Transverse colon (tissue), 4 donors: ENCODE measurements around the gene ZDHHC9.

ENCODE experiments used
- CTCF ChIP-seq, 5 experiments: fragments of 200-600 bp in 3 of 5; fragments of 450-650 bp in 2 of 5; sonication (generic) in 3 of 5; IDR thresholded peaks; 1 replicate in 2 of 5; 2 replicates in 3 of 5; pipeline ENCODE4 v1.5.1; 2016 to 2017; ENCODE audit warnings: antibody characterized with exemption in 5 of 5, inconsistent platforms in 3 of 5, mild to moderate bottlenecking in 2 of 5, moderate library complexity in 1 of 5
- POLR2AphosphoS5 ChIP-seq, 3 donors: sonication (generic); formaldehyde crosslinking; IDR thresholded peaks; one replicate each; pipeline ENCODE4 v1.6.1; 2016; ENCODE audit warnings: antibody characterized with exemption in 3 of 3

GRCh38 chrX:129784371-129784770 lies 59.3 kb downstream of the ZDHHC9 start:
- TF ChIP-seq CTCF (IDR thresholded peaks at IDR 0.05) (no peak), POLR2AphosphoS5 (IDR thresholded peaks at IDR 0.05) (no peak)
